ENCODE results near the gene MYADM. TPM values are rescaled to one million over a fixed set of nuclear protein-coding genes. Genes with fewer than 3 reads are reported as not detected.
"Not testable (repeated sequence)": the region's sequence is repeated elsewhere in the genome, so short reads cannot be mapped to it uniquely, and the experiment has no call there.

Gene MYADM
- total RNA-seq, 1 experiment from 2014 or later = 38.6 TPM

DNA sequence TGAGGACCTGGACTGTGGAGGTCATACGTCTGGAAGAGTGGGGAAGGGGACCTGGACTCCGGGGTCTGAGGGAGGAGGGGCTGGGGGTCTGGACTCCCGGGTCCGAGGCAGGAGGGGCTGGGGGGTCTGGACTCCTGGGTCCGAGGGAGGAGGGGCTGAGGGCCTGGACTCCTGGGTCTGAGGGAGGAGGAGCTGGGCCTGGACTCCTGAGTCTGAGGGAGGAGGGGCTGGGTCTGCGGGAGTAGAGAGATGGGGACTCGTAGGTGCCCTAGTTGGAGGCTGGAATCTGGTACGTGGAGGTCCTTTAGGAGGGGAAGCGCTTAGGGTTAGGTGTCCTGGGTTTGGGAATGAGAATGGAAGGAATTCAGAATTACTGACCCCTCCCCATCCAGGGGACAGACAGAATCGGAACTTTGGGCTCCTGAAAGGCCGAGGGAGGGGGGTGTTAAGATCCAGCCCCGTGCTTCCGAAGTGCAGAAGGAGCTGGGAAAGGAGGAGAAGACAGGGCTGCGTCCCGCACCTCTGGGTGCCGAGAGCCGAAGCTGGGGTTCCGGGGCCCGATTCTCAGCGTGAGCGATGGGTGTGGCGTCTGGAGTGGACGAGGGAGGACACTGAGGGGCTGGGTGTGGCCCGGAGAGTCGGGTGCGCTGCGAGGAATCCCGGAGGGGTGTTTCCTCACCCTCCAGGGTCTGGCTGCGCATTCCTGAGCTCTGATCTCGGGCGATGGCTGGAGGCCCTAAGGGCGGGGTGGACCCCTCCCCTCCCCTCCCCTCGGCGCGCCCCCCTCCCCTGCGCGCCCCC lies 608 bp downstream of the MYADM start:
- no peak for DNase-seq (ENCODE audit: extremely low read depth, low read depth)

DNA sequence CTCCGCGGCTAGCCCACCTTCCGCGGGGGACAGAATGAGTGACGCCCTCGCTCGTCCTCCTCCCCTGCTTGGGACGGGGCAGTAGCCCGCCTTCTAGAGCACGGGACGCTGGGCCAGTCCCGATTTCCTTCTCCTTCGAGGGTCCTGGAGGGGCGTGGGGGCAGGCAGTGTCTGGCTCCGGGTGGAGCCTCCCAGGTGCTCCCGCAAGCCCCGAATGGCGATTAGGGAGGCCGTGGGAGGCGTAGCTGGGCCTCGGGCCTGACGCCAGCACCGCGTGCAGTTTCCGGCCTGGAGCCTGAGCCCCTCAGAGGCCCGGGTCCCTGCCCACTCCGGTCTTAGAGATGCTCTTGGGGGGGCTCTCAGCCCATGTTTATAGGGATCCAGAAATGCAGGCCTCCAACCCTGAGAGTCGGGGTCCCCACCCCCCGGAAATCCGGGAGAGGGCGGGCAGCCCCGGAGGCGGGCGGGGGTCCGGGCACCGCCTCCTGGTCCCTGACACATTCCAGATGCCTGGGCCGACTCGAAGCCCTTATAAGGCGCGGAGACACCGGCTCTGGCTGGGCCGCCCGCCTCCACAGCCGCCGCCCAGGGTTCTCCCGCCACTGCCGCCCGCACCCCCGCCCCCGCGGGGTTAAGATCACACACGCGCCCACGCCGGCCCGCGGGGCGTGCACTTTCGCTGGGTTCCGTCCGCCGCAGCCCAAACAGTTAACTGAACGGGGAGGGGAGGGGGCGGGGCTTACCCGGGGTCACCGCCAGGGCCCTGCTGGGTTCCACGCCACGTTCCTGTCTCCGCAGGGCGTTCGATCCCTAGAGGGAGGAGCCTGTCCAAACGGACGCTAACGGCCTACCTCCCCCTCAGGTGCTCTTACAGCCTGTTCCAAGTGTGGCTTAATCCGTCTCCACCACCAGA lies 1.5 kb downstream of the MYADM start:
- no peak for DNase-seq (ENCODE audit: extremely low read depth, low read depth)

DNA sequence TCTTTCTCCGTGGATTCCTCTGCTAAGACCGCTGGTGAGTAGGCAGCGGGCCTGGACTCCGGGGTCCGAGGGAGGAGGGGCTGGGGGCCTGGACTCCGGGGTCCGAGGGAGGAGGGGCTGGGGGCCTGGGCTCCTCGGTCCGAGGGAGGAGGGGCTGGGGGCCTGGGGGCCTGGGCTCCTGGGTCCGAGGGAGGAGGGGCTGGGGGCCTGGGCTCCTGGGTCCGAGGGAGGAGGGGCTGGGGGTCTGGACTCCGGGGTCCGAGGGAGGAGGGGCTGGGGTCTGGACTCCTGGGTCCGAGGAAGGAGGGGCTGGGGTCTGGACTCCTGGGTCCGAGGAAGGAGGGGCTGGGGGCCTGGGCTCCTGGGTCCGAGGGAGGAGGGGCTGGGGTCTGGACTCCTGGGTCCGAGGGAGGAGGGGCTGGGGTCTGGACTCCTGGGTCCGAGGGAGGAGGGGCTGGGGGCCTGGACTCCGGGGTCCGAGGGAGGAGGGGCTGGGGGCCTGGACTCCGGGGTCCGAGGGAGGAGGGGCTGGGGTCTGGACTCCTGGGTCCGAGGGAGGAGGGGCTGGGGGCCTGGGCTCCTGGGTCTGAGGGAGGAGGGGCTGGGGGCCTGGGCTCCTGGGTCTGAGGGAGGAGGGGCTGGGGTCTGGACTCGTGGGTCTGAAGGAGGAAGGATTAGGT lies 2.3 kb downstream of the MYADM start:
- DNase-seq (ENCODE audit: extremely low read depth, low read depth) = not testable (repeated sequence)

DNA sequence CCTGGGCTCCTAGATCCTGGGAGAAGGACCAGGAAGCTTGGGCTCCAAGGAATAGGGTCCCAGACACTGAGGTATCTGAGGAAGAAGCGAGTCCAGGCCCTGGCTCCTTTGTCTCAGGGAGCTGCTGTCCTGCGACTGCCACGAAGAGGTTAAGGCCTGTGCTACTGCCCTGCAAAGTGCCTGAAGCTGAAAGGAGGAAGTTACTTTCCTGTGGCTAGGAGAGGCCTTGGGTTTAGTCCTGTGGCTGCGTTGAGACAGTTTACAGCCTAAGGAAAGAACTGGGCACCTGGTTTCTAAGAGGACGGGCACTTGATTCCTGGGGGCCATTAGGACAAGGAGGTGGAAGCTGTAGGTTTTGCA lies 2.8 kb downstream of the MYADM start:
- no peak for DNase-seq (ENCODE audit: extremely low read depth, low read depth)

DNA sequence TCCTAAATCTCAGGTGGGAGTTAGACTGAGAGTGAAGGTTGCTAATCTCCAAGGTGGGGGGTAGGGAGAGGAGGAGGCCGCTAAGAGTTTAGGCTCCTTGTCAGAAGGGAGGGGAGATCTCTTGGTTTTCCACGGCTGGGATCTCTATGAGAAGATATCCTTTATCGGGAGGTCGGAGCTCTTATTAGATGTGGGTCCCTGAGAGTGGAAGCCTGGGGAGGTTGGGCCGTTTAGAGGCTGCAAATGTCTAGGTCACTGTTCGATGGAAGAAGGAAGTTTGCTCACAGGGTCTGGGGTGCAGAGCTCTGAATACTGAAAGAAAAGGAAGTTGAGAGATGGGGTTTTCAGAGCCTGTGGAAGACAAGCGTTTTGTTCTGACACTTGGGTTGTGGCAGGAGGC lies 3.8 kb downstream of the MYADM start:
- no peak for DNase-seq (ENCODE audit: extremely low read depth, low read depth)

DNA sequence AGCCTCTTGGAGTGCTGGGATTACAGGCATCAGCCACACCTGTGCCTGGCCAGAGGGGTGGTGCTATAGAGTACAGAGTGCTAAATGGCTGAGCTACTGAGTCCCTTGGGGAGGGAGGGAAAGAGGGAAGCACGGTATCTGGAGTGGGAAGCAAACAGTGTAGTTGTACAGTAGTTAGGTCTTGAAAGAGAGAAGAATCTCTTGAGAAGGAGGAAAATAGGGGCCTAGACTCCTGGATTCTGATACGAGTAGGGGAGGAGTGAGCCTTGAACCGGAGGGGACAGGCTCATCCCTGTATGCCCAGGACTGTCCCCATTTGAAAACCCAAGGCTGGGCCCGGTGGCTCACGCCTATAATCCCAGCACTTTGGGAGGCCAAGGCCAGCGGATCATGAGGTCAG lies 5.1 kb downstream of the MYADM start:
- DNase-seq (ENCODE audit: extremely low read depth, low read depth) = no peak

DNA sequence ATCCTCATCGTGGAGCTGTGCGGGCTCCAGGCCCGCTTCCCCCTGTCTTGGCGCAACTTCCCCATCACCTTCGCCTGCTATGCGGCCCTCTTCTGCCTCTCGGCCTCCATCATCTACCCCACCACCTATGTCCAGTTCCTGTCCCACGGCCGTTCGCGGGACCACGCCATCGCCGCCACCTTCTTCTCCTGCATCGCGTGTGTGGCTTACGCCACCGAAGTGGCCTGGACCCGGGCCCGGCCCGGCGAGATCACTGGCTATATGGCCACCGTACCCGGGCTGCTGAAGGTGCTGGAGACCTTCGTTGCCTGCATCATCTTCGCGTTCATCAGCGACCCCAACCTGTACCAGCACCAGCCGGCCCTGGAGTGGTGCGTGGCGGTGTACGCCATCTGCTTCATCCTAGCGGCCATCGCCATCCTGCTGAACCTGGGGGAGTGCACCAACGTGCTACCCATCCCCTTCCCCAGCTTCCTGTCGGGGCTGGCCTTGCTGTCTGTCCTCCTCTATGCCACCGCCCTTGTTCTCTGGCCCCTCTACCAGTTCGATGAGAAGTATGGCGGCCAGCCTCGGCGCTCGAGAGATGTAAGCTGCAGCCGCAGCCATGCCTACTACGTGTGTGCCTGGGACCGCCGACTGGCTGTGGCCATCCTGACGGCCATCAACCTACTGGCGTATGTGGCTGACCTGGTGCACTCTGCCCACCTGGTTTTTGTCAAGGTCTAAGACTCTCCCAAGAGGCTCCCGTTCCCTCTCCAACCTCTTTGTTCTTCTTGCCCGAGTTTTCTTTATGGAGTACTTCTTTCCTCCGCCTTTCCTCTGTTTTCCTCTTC lies 6.3 kb downstream of the MYADM start:
- no peak for DNase-seq (ENCODE audit: extremely low read depth, low read depth)

DNA sequence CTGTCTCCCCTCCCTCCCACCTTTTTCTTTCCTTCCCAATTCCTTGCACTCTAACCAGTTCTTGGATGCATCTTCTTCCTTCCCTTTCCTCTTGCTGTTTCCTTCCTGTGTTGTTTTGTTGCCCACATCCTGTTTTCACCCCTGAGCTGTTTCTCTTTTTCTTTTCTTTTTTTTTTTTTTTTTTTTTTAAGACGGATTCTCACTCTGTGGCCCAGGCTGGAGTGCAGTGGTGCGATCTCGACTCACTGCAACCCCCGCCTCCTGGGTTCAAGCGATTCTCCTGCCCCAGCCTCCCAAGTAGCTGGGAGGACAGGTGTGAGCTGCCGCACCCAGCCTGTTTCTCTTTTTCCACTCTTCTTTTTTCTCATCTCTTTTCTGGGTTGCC lies 6.9 kb downstream of the MYADM start:
- DNase-seq (ENCODE audit: extremely low read depth, low read depth) = no peak

DNA sequence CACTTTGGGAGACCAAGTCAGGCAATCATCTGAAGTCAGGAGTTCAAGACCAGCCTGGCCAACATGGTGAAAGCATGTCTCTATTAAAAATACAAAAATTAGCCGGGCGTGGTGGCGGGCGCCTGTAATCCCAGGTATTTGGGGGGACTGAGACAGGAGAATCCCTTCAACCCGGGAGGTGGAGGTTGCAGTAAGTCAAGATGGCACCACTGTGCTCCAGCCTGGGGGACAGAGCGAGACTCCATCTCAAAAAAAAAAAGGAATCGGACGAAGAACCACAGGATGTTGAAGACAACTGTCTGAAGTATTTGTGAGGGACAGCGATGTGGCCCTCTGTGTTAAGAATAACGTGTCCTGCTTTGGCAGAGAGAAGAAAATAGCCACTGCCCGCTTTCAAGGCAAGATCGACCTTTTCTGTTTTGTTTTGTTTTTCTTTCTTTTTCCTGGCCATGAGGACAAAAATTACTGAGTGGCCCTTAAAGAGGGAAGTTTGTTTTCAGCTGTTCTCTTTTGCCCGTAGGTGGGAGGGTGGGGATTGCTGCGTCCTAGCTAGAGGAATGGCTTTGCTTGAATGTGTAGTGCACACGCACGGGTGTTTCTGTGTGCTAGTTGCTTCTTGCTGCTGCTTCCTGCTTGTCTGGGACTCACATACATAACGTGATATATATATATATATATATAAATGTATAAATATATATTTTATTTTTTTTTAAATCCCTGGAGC lies 8.1 kb downstream of the MYADM start:
- no peak for DNase-seq (ENCODE audit: extremely low read depth, low read depth)

DNA sequence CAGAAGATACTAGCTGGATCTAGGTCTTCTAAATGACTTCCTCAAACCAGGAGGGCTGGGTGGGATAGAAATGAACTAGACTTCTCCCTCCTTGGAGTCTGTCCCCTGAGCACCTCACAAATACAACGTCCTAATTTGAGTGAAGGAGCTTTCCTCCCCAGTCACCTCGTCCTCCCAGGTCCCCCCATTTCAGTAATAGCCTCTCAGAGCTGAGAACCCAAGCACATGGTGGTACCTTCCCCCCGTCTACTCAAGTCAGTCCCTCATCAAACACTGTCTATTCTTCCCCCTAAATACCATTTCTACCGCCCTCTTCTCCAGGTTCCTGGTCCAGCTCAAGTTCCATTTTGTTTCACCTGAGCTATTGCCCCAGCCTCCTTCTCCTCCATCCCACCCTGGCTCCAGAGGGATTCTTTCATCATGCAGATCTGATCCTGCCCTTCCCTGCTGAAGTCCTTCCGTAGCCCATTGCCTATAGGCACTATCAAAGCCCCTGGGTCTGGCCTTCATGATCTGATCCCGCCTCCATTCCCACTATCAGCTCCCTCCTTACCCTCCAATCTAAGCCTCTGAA lies 9.1 kb downstream of the MYADM start:
- no peak for DNase-seq (ENCODE audit: extremely low read depth, low read depth)

DNA sequence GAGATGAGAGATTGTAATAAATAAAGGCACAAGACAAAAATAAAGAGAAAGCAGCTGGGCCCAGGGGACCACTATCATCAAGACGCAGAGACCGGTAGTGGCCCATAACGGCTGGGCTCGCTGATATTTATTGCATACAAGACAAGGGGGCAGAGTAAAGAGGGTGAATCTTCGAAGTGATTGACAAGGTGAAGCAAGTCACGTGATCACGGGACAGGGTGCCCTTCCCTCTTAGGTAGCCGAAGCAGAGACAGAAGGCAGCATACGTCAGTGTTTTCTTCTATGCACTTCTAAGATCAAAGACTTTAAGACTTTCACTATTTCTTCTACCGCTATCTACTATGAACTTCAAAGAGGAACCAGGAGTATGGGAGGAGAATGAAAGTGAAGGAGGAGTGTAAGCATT lies 9.7 kb downstream of the MYADM start:
- no peak for DNase-seq (ENCODE audit: extremely low read depth, low read depth)

DNA sequence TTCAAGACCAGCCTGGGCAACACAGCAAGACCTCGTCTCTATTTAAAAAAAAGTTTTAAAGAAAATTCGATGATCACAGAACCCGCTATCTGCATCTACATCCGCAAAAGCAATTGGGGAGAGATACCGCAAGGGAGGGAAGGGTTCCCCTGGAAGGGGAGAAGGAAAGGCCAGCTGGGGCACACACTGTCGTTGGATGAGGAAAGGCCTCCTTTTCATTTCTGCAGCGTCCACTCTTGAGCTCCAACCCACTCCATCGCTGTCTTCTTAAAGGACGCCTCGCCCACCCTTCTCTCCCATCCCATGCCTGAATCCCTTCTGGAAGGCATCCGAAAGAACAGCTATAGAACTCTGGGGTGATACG lies 11.1 kb downstream of the MYADM start:
- DNase-seq (ENCODE audit: extremely low read depth, low read depth) = no peak

DNA sequence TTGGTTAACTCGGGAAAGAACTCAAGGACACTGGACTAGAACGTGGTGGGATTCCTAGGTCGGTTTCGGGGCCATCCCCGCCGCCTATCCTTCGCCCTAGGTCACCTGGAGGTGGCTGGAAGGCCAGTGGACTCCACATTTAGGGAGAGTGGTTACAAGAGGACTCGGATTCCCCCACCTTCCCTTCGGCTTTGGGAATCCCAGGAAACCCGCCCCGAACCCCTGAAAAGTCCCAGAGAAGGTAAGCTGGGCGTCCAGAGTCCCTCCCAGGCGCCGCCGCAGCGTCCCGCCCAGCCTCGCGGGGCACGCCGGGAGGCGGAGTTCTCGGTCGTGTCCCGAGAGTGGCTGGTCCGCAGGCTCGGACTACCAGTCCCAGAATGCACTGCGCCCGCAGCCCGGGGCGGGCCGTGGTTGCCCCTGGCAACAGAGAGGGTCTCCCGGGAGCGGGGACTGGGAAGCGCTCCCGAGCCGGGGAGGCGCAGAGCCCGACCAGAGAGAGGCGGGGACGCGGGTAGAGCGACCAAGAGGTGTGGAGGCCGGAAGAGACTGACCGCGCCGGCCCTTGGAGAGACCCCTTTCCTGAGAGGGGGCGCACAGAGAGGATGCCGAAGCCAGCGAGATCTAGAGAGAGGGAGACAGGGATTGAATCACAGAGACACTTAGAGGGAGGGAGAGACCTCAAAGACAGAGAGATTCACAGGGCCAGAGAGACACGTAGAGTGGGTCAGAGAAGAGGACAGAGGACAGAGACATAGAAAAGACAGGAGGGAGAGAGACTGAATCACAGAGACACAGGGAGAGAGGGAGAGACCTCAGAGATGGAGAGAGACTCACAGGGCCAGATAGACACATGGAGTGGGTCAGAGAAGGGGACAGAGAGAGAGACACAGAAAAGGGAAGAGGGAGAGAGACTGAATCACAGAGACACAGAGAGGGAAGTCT lies 11.7 kb downstream of the MYADM start:
- peak; percentile 72 for DNase-seq (ENCODE audit: extremely low read depth, low read depth)

DNA sequence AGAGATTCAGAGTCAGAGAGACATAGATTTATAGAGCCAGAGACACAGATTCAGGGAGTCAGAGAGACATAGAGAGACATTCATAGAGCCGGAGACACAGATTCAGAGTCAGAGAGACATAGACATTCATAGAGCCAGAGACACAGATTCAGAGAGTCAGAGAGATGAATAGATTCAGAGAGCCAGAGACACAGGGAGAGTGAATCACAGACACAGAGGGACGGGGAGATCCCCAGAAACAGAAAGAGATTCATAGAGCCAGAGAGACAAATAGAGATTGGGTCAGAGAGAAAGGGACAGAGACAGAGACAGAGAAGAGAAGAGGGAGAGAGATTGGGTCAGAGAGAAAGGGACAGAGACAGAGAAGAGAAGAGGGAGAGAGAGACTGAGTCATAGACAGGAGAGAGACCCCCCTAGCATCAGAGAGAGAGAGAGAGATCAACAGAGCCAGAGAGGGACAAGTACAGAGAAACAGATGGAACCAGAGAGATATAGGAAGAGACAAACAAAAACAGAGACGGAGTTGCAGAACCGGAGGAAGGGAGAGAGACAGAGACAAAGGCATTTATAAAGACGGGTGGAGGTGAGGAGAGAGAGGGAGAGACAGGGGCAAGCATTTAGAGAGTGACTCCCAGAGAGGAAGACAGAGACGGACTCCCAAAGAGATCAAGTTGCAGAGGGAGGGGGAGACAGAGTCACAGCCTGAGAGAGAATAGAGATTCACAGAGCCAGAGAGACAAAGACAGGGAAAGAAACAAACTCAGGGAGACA lies 13.2 kb downstream of the MYADM start:
- DNase-seq (ENCODE audit: extremely low read depth, low read depth) = no peak

DNA sequence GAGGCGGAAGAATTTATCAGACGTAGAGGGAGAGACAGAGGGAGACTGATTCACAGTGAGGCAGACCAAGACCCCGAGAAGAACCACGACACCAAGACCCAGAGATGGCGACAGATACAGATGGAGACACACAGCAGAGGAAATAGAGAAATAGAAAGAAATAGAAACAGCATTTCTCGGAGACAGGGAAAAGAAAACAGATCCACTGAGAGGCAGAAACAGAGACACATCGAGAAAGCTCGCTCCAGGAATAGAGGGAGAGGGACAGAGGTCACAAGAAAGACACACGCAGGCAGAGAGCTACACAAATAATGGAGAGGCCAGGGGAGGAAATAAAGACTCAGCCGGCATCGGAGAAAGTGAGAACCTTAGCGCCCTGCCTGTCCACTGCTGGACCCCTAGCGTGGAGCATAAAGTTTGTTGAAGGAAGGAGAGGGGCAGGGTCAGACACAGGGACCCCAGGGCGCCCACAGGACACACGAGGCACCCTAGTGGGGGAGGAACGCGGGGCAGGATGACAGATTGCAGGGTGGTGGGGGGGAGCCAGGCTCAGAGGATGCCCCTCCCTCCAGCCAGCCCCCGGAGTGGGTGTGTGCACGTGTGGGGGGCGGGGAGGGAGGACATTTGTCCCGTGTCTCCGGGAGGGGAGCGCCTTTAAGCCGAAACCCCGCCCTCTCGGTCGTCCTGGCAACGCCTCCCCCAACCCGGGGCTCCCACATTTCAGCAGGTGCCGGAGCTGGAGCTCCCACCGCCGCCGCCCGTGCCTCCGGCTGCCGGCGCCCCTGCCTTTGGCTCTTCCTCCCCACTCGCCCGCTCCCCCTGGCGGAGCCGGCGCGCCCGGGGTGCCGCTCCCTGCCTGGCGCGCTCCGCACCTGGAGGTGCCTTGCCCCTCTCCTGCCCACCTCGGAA lies 14.1 kb downstream of the MYADM start, which contains the start of gene PRKCG:
Gene PRKCG, plus strand, starts transcription at position 716 of the 909 bp plus-strand sequence. CDS start 298 bp downstream, outside the sequence.
- no peak for DNase-seq (ENCODE audit: extremely low read depth, low read depth)

DNA sequence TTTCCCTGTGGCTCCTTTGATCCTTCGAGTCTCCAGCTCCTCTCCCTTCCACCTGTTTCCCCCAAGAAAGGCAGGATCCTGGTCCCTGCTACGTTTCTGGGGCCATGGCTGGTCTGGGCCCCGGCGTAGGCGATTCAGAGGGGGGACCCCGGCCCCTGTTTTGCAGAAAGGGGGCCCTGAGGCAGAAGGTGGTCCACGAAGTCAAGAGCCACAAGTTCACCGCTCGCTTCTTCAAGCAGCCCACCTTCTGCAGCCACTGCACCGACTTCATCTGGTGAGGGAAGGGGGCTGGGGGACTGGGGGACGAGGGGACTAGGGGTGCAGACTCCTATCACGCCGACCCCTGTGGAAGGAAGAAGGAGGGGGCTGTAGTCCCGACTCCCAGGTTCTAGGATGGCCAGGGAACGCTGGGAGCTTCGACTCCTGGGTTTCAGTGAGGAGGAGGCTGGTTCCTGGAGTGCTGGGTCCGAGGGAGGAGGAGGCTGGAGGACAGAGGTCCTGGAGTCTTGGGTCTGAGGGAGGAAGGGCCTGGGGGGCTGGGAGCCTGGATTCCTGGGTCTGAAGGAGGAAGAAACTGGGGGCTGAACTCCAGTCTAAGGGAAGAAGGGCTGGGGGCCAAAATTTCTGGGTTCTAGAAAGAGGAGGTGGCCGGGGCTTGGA lies 14.8 kb downstream of the MYADM start:
- DNase-seq (ENCODE audit: extremely low read depth, low read depth) = no peak
